Skeletal muscle tissue (tissue), 4 donors: ENCODE results near the gene CCR2. TPM values are rescaled to one million over a fixed set of nuclear protein-coding genes. Genes with fewer than 3 reads are reported as not detected.
"Not testable (repeated sequence)": the region's sequence is repeated elsewhere in the genome, so short reads cannot be mapped to it uniquely, and the experiment has no call there.

Experiments
- H3K27ac ChIP-seq: one replicate; pipeline ENCODE4 v1.7.0; 2013; ENCODE audit warnings: mild to moderate bottlenecking, low read depth, low read length, inconsistent platforms
- H3K27me3 ChIP-seq, 3 donors: one replicate each; pipeline ENCODE4 v1.7.0; 2013; ENCODE audit warnings: low read length in 3 of 3; ENCODE audit not compliant: control insufficient read depth in 3 of 3, insufficient read depth in 3 of 3
- H3K36me3 ChIP-seq, 3 donors: one replicate each; pipeline ENCODE4 v1.7.0; 2013; ENCODE audit warnings: low read length in 3 of 3; ENCODE audit not compliant: control insufficient read depth in 3 of 3, insufficient read depth in 3 of 3
- H3K4me1 ChIP-seq, 3 donors: one replicate each; pipeline ENCODE4 v1.7.0; 2013; ENCODE audit warnings: low read length in 3 of 3, mild to moderate bottlenecking in 3 of 3; ENCODE audit not compliant: control insufficient read depth in 3 of 3, insufficient read depth in 3 of 3
- H3K4me3 ChIP-seq, 3 donors: one replicate each; pipeline ENCODE4 v1.7.0; 2013; ENCODE audit warnings: low read length in 3 of 3
- H3K9ac ChIP-seq, 3 donors: one replicate each; pipeline ENCODE4 v1.7.0; 2013; ENCODE audit warnings: low read length in 3 of 3, mild to moderate bottlenecking in 3 of 3, moderate library complexity in 2 of 3, low read depth in 1 of 3
- H3K9me3 ChIP-seq, 3 donors: one replicate each; pipeline ENCODE4 v1.7.0; 2013; ENCODE audit warnings: low read length in 3 of 3; ENCODE audit not compliant: control insufficient read depth in 3 of 3
- total RNA-seq: library from RNA; depleted of rRNA; stranded (reverse); fragments of >200 nt; gene quantifications from one replicate; pipeline ENCODE4 v1.2.3, GENCODE V29; 2014
- donor health status: Osteomylitis.

Gene CCR2
- total RNA-seq, 1 donor from 2014 or later = 3.7 TPM

GRCh38 chr3:46391526-46391925 is 37.6 kb downstream of the CCR2 start:
- not testable (repeated sequence) for H3K36me3 ChIP-seq, H3K9ac ChIP-seq, H3K27me3 ChIP-seq, H3K4me3 ChIP-seq, H3K27ac ChIP-seq, H3K4me1 ChIP-seq, H3K9me3 ChIP-seq

DNA sequence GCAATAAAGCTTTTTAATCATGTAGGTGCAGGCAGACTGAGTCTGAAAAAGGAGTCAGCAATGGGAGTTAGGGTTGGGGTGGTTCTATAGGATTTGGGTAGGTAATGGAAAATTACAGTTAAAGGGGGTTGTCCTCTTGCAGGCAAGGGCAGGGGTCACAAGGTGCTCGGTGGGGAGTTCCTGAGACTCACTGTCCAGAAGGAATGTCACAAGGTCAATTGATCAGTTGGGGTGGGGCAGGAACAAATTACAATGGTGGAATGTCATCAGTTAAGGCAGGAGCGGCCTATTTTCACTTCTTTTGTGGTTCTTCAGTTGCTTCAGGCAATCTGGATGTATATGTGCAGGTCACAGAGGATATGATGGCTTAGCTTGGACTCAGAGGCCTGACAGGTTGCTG is 39.1 kb downstream of the CCR2 start:
- H3K4me3 ChIP-seq = no peak overlapping the region
- H3K27me3 ChIP-seq = no peaks in the 10 kb centered on the region
- no peaks in the 10 kb centered on the region for H3K36me3 ChIP-seq
- H3K27ac ChIP-seq = no peak overlapping the region
- H3K4me1 ChIP-seq = peaks cover 0 to 18% (median 16%) of the 10 kb centered on the region in 3 donors
- H3K9ac ChIP-seq = no peak overlapping the region
- H3K9me3 ChIP-seq = no peaks in the 10 kb centered on the region

GRCh38 chr3:46393554-46394434 is 39.9 kb downstream of the CCR2 start:
- Histone ChIP-seq H3K36me3 (no peaks in the 10 kb centered on the region), H3K9me3 (no peaks in the 10 kb centered on the region), H3K4me1 (peaks cover 0 to 18% (median 16%) of the 10 kb centered on the region in 3 donors), H3K27ac (no peak overlapping the region), H3K4me3 (no peak overlapping the region), H3K27me3 (no peaks in the 10 kb centered on the region), H3K9ac (no peak overlapping the region)

DNA sequence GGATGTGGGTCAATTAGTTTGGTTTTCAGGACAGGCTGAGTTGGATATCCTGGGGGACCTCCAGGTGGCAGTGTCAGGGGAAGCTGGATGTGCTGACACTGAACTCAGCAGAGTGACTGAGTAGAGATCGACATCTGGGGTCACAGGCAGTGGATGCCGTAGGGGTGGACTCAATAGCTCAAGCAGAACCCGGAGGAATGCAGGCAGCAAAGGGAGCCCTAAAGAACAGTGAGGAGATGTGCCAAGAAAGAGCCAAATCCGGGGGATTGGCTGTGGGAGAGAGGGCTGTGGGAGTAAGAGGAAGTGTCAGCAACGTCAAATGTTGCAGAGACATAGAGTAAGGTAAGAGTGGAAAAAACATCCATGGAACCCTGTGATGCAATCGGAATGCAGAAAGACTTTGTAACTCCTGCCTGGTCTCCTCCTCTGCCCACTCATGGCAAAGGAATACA is 41.3 kb downstream of the CCR2 start:
- H3K27ac ChIP-seq = no peak overlapping the region

DNA sequence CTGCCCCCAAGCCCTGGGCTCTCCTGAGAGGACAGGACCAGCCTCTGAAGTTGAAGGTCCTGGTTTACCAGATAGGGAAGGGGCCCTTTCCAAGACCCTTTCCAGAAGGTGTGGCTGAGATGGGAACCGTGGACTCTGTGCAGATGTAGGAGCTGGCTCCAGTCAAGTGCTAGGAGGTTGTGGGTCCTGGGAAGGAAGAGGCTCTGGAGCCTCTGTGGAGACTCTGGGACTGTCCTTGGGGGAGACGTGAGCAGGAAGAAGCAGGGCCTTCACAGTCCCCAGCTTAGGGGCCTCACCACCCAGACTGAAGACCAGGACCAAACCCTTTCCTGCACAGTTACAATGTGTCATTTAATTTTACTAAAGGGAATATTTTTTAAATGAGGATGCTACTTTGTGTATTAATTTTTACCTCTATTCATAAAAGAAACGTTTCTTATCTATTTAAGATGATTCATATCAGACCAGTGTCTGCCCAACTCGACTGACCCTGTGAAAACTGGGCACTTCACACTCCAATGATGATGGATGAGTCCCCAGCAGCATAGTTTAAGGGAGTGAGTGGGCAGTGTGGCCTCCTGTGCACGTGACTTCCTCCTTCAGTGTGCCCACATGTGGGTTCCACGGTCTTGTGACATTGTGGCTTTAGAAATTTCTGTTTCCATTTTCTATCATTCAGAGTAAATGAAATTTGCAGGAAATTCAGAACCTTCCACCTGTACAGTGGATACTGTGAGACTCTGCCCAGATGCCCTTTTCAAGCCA is 42.0 kb downstream of the CCR2 start:
- H3K9me3 ChIP-seq = no peaks in the 10 kb centered on the region
- H3K4me1 ChIP-seq = peaks cover 0 to 18% (median 16%) of the 10 kb centered on the region in 3 donors
- H3K36me3 ChIP-seq = no peaks in the 10 kb centered on the region
- no peak overlapping the region for H3K4me3 ChIP-seq
- no peaks in the 10 kb centered on the region for H3K27me3 ChIP-seq
- H3K9ac ChIP-seq = no peak overlapping the region
- H3K27ac ChIP-seq = no peak overlapping the region

More for the DNA sequence above, 41.3 kb downstream of the CCR2 start:
- Histone ChIP-seq H3K27me3 (no peaks in the 10 kb centered on the region), H3K4me3 (no peak overlapping the region), H3K9ac (no peak overlapping the region), H3K36me3 (no peaks in the 10 kb centered on the region), H3K4me1 (peaks cover 0 to 18% (median 16%) of the 10 kb centered on the region in 3 donors), H3K9me3 (no peaks in the 10 kb centered on the region)

- no peaks in the 10 kb centered on the region for H3K36me3 ChIP-seq
- H3K4me1 ChIP-seq = peaks cover 0 to 18% (median 16%) of the 10 kb centered on the region in 3 donors
- no peak overlapping the region for H3K4me3 ChIP-seq
- H3K27ac ChIP-seq = no peak overlapping the region
- no peaks in the 10 kb centered on the region for H3K27me3 ChIP-seq
- H3K9ac ChIP-seq = peak overlapping the region in 1 of 3 donors; percentile 57
- H3K9me3 ChIP-seq = no peaks in the 10 kb centered on the region
Observed at GRCh38 chr3:46397111-46397510, 43.2 kb downstream of the CCR2 start.

GRCh38 chr3:46398186-46398955 is 44.5 kb downstream of the CCR2 start:
- H3K4me1 ChIP-seq = peaks cover 0 to 18% (median 16%) of the 10 kb centered on the region in 3 donors
- no peak overlapping the region for H3K4me3 ChIP-seq
- no peaks in the 10 kb centered on the region for H3K36me3 ChIP-seq

GRCh38 chr3:46399098-46399497 is 45.2 kb downstream of the CCR2 start:
- H3K27me3 ChIP-seq = no peaks in the 10 kb centered on the region
- H3K27ac ChIP-seq = no peak overlapping the region
- no peaks in the 10 kb centered on the region for H3K9me3 ChIP-seq
- H3K36me3 ChIP-seq = no peaks in the 10 kb centered on the region
- H3K4me3 ChIP-seq = no peak overlapping the region
- H3K4me1 ChIP-seq = peaks cover 0 to 16% (median 13%) of the 10 kb centered on the region in 3 donors
- no peak overlapping the region for H3K9ac ChIP-seq

More at GRCh38 chr3:46398186-46398955, 44.5 kb downstream of the CCR2 start:
- Histone ChIP-seq H3K27me3 (no peaks in the 10 kb centered on the region), H3K9ac (no peak overlapping the region), H3K9me3 (no peaks in the 10 kb centered on the region), H3K27ac (no peak overlapping the region)

GRCh38 chr3:46399557-46399956 is 45.6 kb downstream of the CCR2 start:
- Histone ChIP-seq H3K4me1 (peaks cover 0 to 16% (median 13%) of the 10 kb centered on the region in 3 donors), H3K9ac (no peak overlapping the region), H3K27me3 (no peaks in the 10 kb centered on the region), H3K27ac (no peak overlapping the region), H3K4me3 (no peak overlapping the region), H3K9me3 (no peaks in the 10 kb centered on the region), H3K36me3 (no peaks in the 10 kb centered on the region)
